HG02678 (cell line): ENCODE measurements around the gene AUH.

Experiments
- ATAC-seq: cut with Tn5 transposase; IDR thresholded peaks from one replicate; pipeline ENCODE4 v1.9.1; 2021; ENCODE audit warnings: mild to moderate bottlenecking, moderate library complexity; ENCODE audit not compliant: unreplicated experiment

The AUH gene

GRCh38 chr9:91341258-91341746 is 20.4 kb downstream of the AUH start:
- no peak for ATAC-seq

DNA sequence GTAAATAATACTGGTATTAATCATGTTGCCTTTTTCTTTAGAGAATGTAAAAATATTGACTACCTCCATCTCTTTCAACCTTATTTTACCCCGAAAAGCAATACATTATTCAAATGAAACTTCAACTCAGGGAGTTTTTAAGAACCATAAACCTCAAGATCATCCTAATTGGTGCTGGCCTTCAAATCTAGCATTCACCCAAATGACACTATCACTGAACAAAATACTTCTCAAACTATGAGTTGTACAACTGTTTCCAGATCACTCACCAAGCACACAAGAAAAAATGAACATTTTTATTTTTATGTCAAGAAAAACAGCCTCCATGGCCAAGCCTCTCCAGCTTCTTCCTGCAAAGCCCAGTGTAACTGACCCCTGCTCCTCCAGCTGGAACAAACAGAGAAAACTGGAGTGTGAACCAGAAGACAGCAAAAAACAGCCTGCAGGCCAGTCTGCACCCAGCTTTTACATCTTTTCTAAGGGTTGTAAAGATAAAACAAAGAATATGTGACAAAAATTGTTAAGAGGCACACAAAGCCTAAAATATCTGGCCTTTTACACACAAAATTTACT is 21.2 kb downstream of the AUH start:
- no peak for ATAC-seq

GRCh38 chr9:91338681-91339080 is 23.0 kb downstream of the AUH start:
- no peak for ATAC-seq

DNA sequence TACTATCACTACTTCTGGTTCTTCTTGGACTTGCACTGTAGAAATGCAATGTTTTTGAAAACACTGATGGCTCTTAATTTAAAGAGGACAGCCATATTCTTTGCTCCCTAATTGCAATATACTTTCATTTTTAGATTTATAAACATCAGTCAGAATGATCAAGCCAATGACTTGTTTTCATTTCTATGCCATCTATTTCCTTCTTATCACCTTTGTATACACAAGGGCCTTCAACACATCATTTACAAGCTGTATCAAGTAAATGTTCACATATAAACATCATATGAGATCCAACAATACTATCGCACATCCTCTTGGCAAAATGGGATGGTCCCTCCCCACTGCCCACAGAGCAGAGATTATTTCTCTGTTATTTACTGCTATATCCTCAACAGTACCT is 24.9 kb downstream of the AUH start:
- no peak for ATAC-seq

- no peak for ATAC-seq
Observed at GRCh38 chr9:91334053-91334452, 27.7 kb downstream of the AUH start.

GRCh38 chr9:91333551-91333950 is 28.2 kb downstream of the AUH start:
- ATAC-seq = no peak

DNA sequence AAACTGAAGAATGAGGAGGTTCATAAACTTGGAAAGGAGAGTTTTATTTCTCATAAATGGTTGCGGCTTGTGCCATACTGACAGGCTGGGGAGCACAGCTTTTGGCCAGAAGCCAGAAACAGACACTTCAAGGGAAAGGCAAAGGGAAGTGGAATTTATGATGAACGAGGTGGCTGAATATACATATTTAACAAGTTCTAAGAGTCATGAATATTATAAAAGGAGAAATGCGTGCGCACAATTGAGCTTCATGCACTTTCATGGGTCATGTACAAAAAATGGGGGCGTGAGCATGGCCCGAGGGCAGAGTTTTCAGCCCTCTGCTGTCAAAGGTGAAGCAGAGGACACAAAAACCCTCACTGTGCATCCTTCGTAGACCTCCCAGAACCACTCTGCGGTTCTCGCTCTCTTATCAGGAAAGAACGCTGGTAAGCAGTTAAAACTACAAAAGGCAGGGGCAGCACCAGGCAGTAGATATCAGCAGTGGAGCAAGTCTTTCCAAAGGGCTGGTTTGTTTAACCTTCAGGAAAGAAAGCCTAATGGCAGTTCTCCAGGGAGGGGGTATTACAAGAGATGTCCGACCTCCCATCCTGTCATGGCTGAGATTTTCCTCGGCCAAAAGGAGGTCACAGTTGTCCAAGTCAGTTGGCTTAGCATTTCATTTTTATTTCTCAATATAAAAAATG is 29.0 kb downstream of the AUH start:
- ATAC-seq = no peak

DNA sequence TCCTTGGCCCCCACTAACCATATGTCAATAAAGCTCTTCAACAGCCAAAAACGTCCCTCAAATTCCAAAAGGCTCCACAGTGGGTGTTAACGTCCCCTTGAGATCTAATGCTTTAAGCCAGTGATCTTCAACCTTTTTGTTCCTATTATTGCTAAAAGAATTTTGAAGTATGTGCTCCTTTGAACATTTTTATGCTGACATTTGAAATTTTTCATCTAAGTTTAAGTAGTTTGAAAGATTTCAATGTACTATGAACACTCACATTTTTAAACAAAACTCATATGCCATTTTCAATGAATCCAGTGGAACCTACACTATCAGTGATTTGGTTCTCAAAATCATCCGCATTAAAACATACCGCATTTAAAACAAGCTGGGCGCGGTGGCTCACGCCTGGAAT is 29.9 kb downstream of the AUH start:
- no peak for ATAC-seq

- no peak for ATAC-seq
Observed at GRCh38 chr9:91328186-91328585, 33.5 kb downstream of the AUH start.

- ATAC-seq = no peak
Observed at GRCh38 chr9:91321691-91322090, 40.0 kb downstream of the AUH start.

- no peak for ATAC-seq
Observed at GRCh38 chr9:91320299-91320698, 41.4 kb downstream of the AUH start.

GRCh38 chr9:91316093-91316492 is 45.6 kb downstream of the AUH start:
- ATAC-seq = no peak

DNA sequence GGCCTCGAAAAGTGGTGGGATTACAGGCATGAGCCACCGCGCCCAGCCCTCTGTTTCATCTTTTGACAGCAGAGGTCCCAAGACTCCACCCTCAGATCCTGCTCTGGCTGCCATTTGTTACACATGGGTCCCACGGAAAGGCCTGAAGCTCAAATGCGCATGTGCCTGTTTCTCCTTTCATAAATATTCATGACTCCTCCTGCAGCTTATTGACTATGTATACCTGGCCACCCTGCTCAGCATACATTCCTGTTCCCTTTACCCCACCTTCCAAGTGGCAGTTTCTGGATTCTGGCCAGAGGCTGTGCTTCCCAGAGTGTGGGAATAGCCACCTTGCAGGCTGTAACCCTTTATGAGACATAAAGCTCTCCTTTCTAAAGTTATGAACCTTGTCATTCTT is 46.5 kb downstream of the AUH start:
- no peak for ATAC-seq

DNA sequence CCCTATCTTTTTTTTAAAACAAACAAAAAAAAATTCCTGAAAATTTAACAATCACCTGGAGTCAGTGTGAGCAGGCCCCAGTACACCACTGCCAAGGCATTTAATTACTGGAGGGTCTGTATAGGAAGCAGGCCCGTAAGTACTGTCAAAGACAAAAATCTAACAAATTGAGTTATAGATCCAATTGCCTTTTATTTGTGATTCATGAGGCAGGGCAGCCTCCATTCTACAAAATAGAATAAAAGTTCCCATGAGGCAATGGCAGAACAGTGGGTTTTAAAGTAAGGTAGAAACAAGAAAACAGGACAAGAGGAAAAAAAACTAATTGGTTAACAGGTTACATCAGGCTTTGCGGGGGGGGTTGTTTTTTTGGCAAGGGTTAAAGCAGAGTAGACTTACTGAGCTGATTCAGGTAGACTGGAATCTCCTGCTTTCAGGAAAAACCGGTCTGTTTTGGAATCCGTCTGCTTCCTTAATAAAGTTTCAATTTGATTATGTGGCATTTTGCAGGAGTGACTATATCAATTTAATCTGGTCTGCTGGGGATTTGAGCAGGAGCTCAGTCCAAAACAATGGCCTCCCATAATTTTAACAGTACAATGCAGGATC is 48.9 kb downstream of the AUH start:
- ATAC-seq = no peak

- ATAC-seq = no peak
Observed at GRCh38 chr9:91310037-91310436, 51.7 kb downstream of the AUH start.

DNA sequence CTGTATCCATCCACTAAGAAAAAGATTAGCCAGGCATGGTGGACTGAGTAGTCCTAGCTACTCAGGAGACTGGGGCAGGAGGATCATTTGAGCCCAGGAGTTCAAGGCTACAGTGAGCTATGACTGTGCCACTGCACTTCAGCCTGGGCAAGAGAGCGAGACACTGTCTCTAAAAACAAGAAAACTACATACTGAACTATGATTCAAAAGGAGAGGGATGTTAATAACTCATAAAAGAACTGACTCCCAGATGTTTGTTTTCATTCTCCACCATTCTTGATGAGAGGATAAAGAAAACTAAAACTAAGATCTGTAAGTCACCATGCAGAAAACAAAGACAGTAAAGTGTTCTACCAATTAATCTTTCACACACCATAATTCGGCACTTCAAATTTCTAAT is 53.5 kb downstream of the AUH start:
- ATAC-seq = no peak

DNA sequence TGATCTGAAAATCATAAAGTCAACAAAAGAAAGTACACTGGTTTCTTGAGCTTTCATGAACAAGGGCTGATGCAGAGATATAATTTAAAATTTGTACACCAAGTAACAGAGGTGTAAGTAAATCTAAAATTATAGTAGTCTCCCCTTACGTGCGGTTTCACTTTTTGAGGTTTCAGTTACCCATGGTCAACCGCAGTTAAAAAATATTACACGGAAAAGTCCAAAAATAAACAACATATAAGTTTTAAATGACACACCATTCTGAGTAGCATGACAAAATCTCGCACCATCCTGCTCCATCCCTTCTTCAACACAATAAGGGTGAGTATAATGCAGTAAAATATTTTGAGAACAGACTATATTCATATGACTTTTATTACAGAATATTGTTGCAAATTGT is 54.4 kb downstream of the AUH start:
- ATAC-seq = no peak

DNA sequence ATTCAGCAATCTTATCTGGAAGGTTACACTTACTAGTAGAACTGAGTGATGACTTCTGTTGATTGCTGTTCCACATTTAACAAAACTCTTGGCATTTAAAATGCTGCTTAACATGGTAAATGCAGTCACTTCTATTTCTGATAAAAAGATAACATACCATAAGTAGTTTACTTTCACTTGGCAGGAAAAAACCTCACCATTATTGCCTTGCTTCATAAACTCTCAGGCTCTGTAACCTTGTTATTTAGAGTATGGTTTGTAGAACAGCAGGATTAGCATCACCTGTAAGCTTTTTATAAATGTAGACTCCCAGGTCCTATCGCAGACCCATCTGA is 55.5 kb downstream of the AUH start:
- ATAC-seq = no peak

DNA sequence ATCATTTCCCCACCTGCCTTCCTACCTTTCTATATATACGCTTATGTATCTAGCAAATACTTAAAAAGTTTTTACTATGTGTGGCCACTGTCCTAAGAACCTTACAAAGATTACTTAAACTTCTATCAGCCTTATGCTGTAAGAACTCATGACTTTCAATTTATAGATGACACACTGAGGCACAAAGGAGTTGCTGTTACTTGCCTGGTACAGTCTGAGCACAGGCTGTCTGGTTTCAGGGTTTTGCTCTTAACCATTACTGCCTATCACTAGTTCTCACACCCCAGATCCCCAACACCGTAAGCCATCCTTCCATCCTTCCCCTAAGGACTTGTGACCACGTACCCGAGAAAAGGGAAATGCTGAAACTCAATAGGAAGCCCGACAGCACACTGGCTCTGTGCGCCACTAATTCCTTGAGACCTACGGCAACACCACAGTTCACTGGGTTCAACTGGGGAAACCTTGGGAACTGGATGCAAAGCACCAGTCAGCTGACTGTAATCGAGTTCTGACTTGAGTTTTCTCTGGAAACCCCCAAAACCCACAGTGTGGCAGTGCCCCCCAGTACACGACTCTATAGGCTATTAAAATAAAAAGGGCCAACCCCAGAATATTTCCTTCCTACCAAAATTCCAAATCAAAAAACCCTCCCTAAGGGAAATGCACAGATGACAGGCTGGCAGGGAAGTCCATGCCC is 56.0 kb downstream of the AUH start:
- ATAC-seq = no peak

GRCh38 chr9:91303741-91304415 is 57.8 kb downstream of the AUH start:
- ATAC-seq = no peak

GRCh38 chr9:91302831-91303230 is 58.9 kb downstream of the AUH start:
- no peak for ATAC-seq
